Erythroblast (primary cell): Measurements from ENCODE around the gene PELO.

Experiments
- GATA1 ChIP-seq: IDR thresholded peaks from 2 replicates; pipeline ENCODE4 v1.6.1; 2011; ENCODE audit warnings: low read depth, mild to moderate bottlenecking, control low read depth, low read length, moderate library complexity
- POLR2A ChIP-seq: IDR thresholded peaks from 2 replicates; pipeline ENCODE4 v1.6.1; 2011; ENCODE audit warnings: mild to moderate bottlenecking, low read length

GRCh38 chr5:52777186-52777585 is 10.5 kb upstream of the PELO start:
- TF ChIP-seq POLR2A (no peak), GATA1 (no peak)
